GM20431 (cell line): ENCODE measurements around the gene ZNF428.
"Not testable (repeated sequence)": the region's sequence is repeated elsewhere in the genome, so short reads cannot be mapped to it uniquely, and the experiment has no call there.

Experiments used
- in situ Hi-C: fragments of 300-500 bp; cut with MseI, MboI; formaldehyde crosslinking; loops from one replicate; pipeline ENCODE4 v1.15.0; 2020; ENCODE audit warnings: low sequenced_read_pairs; ENCODE audit not compliant: unreplicated experiment

The ZNF428 gene, protein sequence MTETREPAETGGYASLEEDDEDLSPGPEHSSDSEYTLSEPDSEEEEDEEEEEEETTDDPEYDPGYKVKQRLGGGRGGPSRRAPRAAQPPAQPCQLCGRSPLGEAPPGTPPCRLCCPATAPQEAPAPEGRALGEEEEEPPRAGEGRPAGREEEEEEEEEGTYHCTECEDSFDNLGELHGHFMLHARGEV

DNA sequence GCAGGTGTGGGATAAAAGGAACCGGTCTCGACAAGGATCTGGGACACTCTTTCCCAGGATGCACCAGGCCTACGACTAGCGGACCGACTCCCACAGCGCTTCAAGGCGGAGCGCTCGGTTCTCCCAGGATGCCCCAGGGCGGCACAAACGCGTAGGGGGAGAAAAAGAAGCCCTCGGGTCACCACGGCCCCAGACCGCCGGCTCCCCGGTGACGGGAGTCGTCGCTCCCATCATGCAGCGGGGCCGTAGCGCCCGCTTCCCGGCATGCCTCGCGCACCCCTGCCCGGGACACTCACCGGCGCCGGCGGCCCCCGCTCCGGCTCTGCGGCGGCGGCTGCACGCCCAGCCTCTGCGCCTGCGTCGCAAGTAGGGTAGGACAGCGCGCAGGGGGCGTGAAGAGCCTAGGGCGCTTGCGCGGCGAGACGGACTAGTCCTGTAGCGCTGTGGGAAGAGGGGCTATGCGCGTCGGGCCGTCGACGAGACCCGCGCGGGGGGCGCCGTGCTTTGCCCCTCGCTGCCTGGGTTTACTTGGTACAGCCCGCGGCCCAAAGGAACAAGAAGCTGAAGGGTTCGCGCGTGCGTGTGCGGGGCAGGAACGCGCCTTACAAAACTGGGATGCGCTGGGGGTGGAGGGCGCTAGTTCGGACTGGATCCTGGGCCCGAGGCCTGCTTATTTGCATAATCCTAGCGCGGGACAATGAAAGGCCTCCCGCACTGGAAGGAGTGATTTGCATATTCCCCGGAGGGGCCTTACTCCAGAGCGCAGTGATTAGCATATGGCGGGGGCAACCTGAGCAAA, at the start of gene ZNF428:
TSS of gene ZNF428 (minus strand) at position 368 of the 799 bp plus-strand sequence. CDS start 5,325 bp downstream, outside the sequence.
- in situ Hi-C loops, result loop anchor here (10.0 kb wide), 1 partner anchor 195 kb away; no protein-coding TSS in a partner anchor

DNA sequence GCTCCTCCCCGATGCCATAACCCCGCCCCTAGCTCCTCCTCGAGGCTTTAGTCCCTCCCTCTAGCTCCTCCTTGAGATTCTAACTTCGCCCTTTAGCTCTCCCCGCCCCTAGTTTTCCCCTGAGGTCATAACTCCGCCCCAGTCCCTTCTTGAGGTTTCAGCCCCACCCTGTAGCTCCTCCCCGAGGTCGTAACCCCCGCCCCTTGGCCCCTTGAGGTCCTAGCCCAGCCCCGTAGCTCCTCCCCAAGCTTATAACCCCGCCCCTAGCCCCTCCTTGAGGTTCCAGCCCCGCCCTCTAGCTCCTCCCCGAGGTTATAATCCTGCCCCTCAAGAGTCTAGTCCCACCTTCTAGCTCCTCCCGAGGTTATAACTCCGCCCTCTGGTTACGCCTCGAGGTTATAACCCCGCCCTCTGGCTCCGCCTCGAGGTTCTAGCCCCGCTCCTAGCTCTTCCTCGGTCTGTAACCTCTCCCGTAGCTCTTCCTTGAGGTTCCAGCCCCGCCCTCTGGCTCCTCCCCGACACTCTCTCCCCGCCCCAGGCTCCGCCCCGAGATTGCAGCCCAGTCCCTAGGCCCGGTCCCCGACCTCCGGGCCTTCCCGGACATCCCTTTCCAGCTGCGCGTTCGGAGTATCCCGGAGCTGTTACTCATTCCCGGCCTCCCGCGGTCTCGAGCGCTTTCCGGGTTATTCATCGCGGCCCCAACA, 49.1 kb upstream of the ZNF428 start:
- in situ Hi-C loops, result no loop called here

DNA sequence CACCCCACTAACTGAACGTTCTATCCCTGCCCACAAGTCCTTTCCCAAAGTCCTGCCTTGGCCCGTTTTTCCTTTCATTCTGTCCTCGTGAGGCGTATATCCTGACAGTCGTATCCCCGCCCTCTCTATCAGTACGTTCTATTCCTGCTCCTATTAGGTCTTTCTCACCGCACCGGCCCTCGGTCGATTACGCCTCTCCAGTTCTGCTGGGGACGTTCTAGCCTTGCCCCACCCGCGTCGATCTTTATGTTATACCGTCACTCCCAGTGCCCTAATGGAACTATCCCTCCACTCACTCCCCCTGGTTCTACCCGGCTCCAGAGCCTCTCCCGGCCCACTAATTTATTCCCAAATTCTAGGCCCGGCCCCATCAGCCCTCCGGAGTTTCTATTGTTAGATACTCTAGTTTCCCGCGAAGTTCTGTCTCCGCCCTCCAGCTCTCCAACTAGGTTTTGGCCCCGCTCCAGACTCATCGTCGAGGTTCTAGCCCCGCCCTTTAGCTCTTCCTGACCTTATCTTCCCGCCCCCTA, 48.5 kb upstream of the ZNF428 start:
- in situ Hi-C loops, result no loop called here

DNA sequence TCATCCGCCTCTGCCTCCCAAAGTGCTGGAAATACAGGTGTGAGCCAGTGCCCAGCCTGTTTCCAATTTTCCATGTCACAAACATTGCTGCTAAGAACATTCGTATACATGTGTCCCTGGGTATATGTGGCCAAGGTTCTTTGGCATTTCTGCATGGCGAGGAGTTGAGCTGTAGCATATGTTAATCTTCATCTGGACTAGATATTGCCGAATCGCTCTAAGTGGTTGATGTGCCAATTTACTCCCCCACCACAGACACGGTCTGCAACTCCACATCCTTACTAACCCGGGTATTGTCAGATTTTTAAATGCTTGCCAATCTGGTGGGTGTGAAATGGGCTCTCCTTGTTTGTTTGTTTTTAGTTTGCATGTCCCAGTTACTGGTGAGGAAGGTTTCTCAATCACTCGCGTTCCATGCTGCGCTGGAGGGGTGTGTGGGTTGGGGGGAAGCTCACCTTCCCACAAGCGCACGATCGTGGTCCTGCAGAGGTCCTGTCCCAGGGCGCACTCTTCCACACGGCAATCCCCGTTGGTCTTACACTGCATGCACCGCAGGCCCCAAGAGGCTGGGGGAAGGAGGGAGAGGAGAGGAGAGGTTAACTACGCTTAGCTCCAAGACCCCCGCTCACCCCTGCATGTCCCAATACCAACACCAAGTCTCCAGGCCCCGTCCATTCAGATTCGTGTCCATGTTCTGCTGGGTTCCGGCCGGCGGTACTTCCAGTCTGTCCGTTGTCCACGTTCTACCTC, 47.9 kb upstream of the ZNF428 start:
- in situ Hi-C loops, result no loop called here

DNA sequence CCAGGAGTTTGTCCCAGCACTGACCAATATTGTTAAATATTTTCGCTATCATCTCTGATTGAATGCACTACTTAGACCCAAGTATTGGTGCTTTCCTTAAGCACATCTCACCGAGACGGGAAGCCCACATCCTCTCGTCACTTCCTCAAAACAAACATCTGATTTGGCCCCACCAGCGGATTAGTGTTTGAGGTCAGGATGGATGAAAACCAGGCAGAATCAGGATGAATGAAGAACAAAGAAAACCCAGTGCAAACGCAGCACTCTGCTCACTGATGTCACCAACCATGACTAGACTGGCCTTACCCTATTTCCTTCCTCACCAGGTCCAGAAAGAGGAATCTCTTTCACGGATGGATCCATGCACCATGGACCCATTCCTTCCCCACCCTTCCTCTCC, 44.6 kb upstream of the ZNF428 start:
- in situ Hi-C loops, result no loop called here

DNA sequence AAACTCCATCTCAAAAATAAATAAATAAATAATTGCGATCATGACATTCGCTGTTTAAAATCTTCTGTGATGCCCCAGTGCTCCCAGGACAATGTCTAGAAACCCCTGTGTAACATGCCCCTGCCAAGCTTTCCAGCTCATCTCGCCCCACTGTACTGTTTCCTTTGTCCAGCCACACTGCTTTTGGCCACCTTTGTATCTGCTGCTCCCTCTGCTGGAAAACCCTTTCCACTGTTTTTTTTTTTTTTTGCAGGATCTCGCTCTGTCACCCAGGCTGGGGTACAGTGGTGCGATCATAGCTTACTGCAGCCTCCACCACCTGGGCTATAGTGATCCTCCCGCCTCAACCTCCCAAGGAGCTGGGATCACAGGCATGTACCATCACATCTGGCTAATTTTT, 43.1 kb upstream of the ZNF428 start:
- in situ Hi-C loops, result no loop called here

DNA sequence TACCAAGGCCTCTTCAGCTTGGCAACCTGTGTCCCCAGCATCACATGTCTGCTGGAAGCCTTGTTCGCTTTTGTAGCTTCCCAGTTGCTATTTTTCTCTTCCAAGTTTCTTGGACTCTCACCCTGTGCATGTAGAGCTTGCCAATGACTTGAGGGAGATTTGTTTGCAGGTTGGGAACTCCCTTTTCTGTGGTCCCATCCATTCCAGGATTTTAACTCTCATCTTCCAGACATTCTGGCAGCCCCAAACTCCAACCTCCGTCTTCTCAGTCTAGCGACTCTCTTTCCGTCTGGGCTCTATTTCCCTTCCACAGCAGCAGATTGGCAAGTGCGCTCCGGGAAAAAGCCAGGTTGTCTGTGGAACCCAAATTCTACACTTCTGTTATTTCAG, 41.5 kb upstream of the ZNF428 start:
- in situ Hi-C loops, result no loop called here

DNA sequence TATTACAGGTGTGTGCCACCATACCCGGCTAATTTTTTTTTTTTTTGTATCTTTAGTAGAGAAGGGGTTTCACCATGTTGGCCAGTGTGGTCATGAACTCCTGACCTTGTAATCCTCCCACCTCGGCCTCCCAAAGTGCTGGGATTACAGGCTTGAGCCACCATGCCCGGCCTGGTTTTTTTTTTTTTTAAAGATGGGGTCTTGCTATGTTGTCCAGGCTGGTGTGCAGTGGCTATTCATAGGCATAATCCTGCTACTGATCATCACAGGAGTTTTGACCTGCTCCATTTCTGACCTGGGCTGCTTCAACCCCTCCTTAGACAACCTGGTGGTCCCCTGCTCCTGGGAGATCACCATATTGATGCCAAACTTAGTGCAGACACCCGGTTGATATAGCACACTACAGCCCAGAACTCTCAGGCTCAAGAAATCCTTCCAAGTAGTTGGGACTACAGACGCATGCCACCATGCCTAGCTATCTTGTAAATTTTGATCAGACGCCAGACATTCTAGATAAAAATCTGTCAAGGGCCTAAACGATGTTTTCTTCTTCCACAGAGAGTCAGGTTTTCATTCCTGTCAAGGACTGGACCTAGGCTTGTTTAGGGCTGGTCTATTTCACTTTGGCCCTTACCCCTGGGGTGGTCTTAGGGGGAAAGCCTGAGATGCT, 41.0 kb upstream of the ZNF428 start:
- in situ Hi-C loops, result no loop called here

DNA sequence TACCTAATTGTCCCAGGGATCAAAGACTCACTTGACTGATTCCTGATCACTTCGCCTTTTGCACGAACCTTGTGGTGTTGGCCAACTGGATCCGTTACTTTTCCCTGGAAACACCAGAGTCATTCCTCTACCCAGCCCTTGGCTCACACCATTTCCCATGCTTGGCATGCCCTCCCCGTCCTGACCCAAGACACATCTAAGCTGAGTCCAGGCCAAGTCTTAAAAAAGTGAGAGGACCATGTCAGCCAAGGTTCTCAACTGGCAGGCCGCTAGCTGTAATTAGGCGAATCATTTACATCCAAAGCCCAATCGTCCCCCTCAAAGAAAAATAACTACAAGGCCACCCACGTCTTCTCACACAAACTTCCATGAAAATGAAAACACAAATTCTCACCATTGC, 39.1 kb upstream of the ZNF428 start:
- in situ Hi-C loops, result no loop called here

DNA sequence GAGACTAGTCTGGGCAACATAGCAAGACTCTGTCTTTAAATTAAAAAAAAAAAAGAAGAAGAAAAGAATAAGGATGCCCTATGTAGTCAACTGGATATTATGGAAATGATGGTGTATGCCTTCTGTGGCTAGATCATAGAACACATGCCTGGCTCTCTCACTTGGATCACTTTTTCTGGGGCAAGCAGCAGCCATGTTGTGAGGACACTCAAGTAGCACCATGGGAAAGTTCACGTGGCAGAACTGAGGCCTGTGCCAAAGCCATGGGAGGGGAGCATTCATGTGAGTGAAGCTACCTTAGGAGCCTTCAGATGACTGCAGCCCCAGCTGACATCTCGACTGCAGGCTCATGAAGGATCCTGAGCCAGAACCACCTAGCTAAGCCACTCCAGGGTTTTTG, 38.6 kb upstream of the ZNF428 start:
- in situ Hi-C loops, result no loop called here

DNA sequence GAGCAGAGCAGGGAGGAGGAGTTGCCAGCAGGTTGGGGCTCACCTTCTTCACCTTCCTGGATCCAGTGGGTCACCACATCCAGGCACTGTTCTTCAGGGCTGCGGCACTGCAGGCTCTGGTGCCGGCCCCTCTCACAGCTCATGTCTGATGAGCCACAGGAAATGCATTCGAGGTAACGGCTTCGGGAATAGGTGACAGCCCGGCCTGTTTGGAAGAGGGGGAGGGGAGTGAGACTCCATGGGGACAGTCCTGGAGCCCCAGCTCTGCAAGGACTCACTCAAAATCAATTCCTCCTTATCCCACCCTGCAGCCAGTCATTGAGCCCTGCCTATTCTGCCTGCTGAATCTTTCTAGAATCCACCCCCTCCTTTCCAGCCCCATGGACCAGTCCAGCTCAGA, 37.0 kb upstream of the ZNF428 start:
- in situ Hi-C loops, result no loop called here

DNA sequence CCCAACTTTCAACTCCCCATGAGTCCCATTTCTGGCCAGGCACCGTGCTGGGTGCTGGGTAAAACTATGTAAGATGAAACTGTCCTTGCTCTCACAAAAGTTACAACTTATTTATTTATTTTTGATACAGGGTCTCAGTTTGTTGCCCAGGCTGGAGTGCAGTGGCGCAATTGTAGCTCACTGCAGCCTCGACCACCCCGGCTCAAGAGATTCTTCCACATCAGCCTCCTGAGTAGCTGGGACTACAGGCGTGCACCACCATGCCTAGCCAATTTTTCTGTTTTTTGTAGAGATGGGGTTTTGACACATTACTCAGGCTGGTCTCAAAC, 33.1 kb upstream of the ZNF428 start:
- in situ Hi-C loops, result no loop called here

DNA sequence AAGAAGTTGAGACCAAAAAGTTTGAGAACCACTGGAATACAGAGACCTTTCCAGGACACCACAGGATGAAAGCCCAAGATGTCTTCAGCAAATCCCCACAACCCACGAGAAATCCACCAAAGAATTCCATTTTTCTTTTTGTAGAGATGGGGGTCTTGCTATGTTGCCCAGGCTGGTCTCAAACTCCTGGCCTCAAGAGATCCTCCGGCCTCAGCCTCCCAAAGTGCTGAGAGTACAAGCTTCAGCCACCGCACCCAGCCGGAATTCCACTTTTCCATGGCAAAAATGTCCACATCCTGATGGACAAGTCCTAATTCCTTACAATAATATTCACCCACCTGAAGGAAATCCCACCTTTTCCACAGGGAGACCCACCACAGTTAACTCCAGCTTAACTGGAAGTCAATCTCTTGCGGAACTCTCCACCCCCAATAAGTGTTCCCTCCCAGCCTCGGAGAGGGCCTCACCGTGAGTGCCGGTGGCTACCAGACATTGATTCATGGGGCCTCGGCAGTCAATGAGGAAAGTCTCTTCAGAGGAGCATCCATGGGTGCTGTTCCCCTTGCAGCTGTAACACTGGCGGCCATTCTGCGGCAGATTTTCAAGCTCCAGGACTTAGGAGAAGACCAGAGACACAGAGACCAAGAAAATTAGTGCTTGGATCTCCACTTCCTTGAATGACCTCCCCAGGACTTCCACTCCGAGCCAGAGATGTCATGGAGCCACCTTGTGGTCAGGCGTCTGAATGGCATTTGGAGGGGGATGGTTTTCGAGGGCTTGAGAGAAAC, 32.5 kb upstream of the ZNF428 start:
- in situ Hi-C loops, result no loop called here

DNA sequence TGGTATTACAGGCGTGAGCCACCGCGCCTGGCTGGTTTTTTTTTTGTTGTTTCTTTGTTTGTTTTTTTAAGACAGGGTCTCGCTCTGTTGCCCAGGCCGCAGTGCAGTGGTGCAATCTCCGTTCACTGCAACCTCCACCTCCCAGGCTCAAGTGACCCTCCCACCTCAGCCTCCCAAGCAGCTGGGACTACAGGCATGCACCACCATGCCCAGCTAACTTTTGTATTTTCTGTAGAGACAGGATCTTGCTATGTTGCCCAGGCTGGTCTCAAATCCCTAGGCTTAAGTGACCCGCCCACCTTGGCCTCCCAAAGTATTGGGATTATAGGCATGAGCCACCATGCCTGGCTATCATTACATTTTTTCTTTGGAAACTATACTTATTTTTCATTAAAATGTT, 30.8 kb upstream of the ZNF428 start:
- in situ Hi-C loops, result not testable (repeated sequence)

DNA sequence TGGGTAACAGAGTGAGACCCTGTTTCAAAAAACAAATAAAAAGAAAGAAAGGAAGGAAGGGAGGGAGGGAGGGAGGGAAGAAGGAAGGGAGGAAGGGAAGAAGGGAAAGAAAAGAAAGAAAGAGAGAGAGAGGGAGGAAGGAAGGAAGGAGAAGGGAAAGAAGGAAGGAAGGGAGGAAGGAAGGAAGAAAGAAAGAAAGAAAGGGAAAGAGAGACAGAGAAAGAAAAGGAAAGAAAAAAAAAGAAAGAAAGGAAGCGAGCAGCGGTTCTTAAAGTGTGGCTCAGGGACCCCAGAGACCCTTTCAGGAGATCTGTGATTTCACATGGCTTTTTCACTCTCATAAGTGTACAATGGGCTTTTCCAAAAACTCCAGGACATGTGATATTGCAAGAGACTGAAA, 30.1 kb upstream of the ZNF428 start:
- in situ Hi-C loops, result no loop called here

DNA sequence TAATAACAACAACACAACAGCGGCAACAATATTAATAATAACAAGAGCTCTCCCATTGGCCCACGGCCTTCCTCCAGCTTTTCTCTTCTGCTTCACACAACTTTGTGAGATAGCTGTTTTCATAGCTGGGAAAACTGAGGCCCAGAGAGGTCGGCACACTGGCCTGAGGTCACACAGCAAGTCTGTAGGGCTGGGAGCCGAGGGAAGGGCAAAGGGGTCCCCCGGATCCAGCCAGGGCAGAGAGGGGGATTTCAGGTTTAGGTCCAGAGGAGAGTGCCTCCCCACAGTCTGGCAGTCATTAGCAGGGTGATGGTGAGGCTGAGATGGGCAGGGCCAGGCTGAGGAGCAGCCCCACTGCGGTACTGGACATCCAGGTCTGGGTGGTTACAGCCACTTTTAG, 29.2 kb upstream of the ZNF428 start:
- in situ Hi-C loops, result no loop called here

DNA sequence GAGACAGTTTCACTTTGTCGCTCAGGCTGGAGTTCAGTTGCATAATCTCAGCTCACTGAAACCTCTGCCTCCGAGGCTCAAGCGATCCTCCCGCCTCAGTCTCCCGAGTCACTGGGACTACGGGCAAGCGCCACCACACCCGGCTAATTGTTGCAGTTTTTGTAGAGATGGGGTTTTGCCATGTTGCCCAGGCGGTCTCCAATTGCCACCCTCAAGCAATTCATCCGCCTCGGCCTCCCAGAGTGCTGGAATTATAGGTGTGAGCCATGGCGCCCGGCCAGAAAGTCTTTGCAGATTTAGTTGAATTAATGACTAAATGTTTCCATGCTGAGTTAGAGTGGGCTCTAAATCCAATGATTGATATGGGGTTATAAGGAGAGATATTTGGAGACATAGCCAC, 24.8 kb upstream of the ZNF428 start:
- in situ Hi-C loops, result no loop called here

DNA sequence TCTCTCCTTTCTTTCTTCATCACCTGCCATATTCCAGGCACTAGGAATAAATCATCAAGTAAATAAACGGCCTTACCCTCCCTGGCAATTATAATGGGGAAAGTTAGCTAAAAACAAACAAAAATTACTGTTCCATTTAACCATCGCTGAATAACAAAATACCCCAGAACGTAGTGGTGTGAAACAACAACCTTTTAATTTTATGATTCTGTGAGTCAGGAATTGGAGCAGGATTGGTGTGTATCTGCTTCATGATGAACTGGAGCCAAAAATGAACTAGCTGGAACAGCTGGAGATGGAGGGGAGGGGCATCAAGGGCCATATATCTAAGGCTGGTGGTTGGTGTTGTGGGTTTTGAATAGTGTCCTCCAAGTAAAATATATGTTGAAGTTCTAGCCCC, 23.9 kb upstream of the ZNF428 start:
- in situ Hi-C loops, result no loop called here

DNA sequence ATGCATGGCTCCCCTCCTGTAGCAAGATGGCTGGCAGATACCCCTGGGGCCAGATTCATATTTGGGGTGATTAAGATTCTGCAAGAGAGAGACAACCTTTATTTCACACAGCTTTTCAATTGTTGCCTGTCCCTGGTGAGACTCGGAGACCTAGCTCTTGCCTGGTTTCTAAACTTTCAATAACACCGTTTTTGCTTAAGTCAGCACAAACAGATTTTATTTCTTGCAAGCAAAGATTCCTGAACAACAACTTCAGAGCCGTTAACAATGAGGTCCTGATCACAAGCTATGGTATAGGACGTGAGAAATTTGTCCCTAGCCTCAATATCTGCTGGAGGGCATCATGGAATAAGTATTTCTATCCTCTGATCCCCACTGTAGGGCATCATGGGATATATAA, 23.1 kb upstream of the ZNF428 start:
- in situ Hi-C loops, result no loop called here
